RCC 7860 (cell line): ENCODE data around the gene RHOT2.
A peak's percentile ranks its signal among the peaks of the same experiment; 100 is the strongest.

Experiments used
- DNase-seq: peaks from one replicate; pipeline ENCODE4 v3.0.0-alpha.2; 2015; ENCODE audit warnings: low spot score
- FAIRE-seq: peaks from 2 replicates; lab custom pipeline; 2012; peaks lifted over from hg19 to GRCh38; lab: Jason Lieb, UNC

RHOT2 gene

GRCh38 chr16:695355-696089 is 27.6 kb downstream of the RHOT2 start:
- DNase-seq (no peak), FAIRE-seq (no peak)

GRCh38 chr16:698911-699671 is 31.2 kb downstream of the RHOT2 start:
- DNase-seq (no peak), FAIRE-seq (no peak)

- no peak for DNase-seq
- no peak for FAIRE-seq
Measured at GRCh38 chr16:700684-701584, 33.0 kb downstream of the RHOT2 start.

GRCh38 chr16:702341-702740 is 34.4 kb downstream of the RHOT2 start:
- FAIRE-seq (no peak), DNase-seq (no peak)

GRCh38 chr16:703406-703805 is 35.5 kb downstream of the RHOT2 start:
- DNase-seq = no peak
- no peak for FAIRE-seq

GRCh38 chr16:704047-704446 is 36.1 kb downstream of the RHOT2 start:
- FAIRE-seq (no peak), DNase-seq (no peak)

GRCh38 chr16:704552-705380 is 36.8 kb downstream of the RHOT2 start:
- FAIRE-seq = no peak

GRCh38 chr16:705431-706188 is 37.7 kb downstream of the RHOT2 start, which contains the start of gene FBXL16:
FBXL16 (minus strand) TSS chr16:705801; CDS start chr16:697405, 8,396 bp downstream.
- DNase-seq (no peak), FAIRE-seq (no peak)

More at GRCh38 chr16:704552-705380, 36.8 kb downstream of the RHOT2 start:
- DNase-seq = no peak

- FAIRE-seq (no peak), DNase-seq (no peak)
Measured at GRCh38 chr16:706189-707061, 38.5 kb downstream of the RHOT2 start.

- FAIRE-seq = no peak
- no peak for DNase-seq
Measured at GRCh38 chr16:707062-707538, 39.2 kb downstream of the RHOT2 start.

- FAIRE-seq = no peak
- no peak for DNase-seq
Measured at GRCh38 chr16:708019-708418, 40.1 kb downstream of the RHOT2 start.

GRCh38 chr16:708959-709358 is 41.0 kb downstream of the RHOT2 start:
- FAIRE-seq = no peak
- DNase-seq = no peak

GRCh38 chr16:709566-710499 is 41.9 kb downstream of the RHOT2 start:
- no peak for FAIRE-seq
- DNase-seq = peak; percentile 83

- FAIRE-seq (no peak), DNase-seq (no peak)
Measured at GRCh38 chr16:710500-711075, 42.7 kb downstream of the RHOT2 start.

GRCh38 chr16:711084-711483 is 43.2 kb downstream of the RHOT2 start:
- DNase-seq (no peak), FAIRE-seq (no peak)

GRCh38 chr16:711548-712320 is 43.8 kb downstream of the RHOT2 start:
- no peak for FAIRE-seq

More at GRCh38 chr16:711548-712320, 43.8 kb downstream of the RHOT2 start:
- DNase-seq = peak; percentile 48
